Measurements from ENCODE around the gene RAB27A. TPM values are rescaled to one million over a fixed set of nuclear protein-coding genes. Genes with fewer than 3 reads are reported as not detected.

RAB27A gene
- total and polyA plus RNA-seq, 7 experiments from 2014 or later = 17.1 to 69.9 (median 20.7) TPM

Other genes with a start within 250 kb of the RAB27A start
- gene RSL24D1, start 92.9 kb downstream of the RAB27A start, total RNA-seq = 100 to 1,000 TPM in 4 of 5 experiments, 10 to 100 TPM in 1; 75.9 to 128 (median 110) TPM
- gene RSL24D1, start 92.9 kb downstream of the RAB27A start, polyA plus RNA-seq = 100 to 1,000 TPM in 1 of 2 donors, 10 to 100 TPM in 1; 65.0 to 119 TPM
- gene PIGBOS1, start 29.3 kb upstream of the RAB27A start, total RNA-seq = 10 to 100 TPM in 4 of 5 experiments, 1 to 10 TPM in 1; 8.8 to 21.3 (median 12.5) TPM
- 10 to 100 TPM; 30.6 to 49.8 TPM for gene PIGBOS1, start 29.3 kb upstream of the RAB27A start, polyA plus RNA-seq
- 10 to 100 TPM; 21.4 to 30.2 (median 24.3) TPM for gene PIGB, start 29.4 kb upstream of the RAB27A start, total RNA-seq
- gene PIGB, start 29.4 kb upstream of the RAB27A start, polyA plus RNA-seq = 10 to 100 TPM; 11.9 to 21.0 TPM
- 10 to 100 TPM; 17.9 to 40.9 (median 28.4) TPM for gene CCPG1, start 118.5 kb upstream of the RAB27A start, total RNA-seq
- 10 to 100 TPM; 25.8 to 31.0 TPM for gene CCPG1, start 118.5 kb upstream of the RAB27A start, polyA plus RNA-seq
- gene PIERCE2, start 118.7 kb upstream of the RAB27A start, total RNA-seq = under 1 TPM in 1 of 5 experiments, not detected in 4; 0.42 TPM
- gene PIERCE2, start 118.7 kb upstream of the RAB27A start, polyA plus RNA-seq = 1 to 10 TPM in 1 of 2 donors, not detected in 1; 1.3 TPM
- 1 to 10 TPM in 2 of 5 experiments, under 1 TPM in 2, not detected in 1; 0.27 to 1.3 (median 0.82) TPM for gene DNAAF4, start 218.4 kb upstream of the RAB27A start, total RNA-seq
- gene DNAAF4, start 218.4 kb upstream of the RAB27A start, polyA plus RNA-seq = under 1 TPM in 1 of 2 donors, not detected in 1; 0.50 TPM